VCaP (cell line): Measurements from ENCODE around the gene GRK4.
A peak's percentile ranks its signal among the peaks of the same experiment; 100 is the strongest.

Source experiments
- H3K27ac ChIP-seq: fragments of 450-650 bp; 2 replicates; pipeline ENCODE4 v1.5.1; 2017
- CTCF ChIP-seq: fragments of 450-650 bp; conservative IDR thresholded peaks from 2 replicates; pipeline ENCODE4 v1.5.1; 2017; ENCODE audit warnings: mild to moderate bottlenecking, moderate library complexity

Gene GRK4

GRCh38 chr4:2932951-2933565, 30.3 kb upstream of the GRK4 start:
- TF ChIP-seq CTCF = no peak
- peak overlapping the region; percentile 94 for H3K27ac ChIP-seq

GRCh38 chr4:2933566-2934076, 29.8 kb upstream of the GRK4 start:
- peak overlapping the region; percentile 94 for H3K27ac ChIP-seq
- TF ChIP-seq CTCF = no peak

GRCh38 chr4:2934077-2934812, 29.1 kb upstream of the GRK4 start:
- H3K27ac ChIP-seq = peak overlapping the region; percentile 94
- no peak for TF ChIP-seq CTCF

- TF ChIP-seq CTCF = no peak
- H3K27ac ChIP-seq = peak overlapping the region; percentile 94
Measured at GRCh38 chr4:2934813-2935761, 28.3 kb upstream of the GRK4 start.

- peak overlapping the region; percentile 94 for H3K27ac ChIP-seq
- no peak for TF ChIP-seq CTCF
Measured at GRCh38 chr4:2935762-2936743, 27.3 kb upstream of the GRK4 start.

- H3K27ac ChIP-seq = peak overlapping the region; percentile 94
- TF ChIP-seq CTCF = no peak
Measured at GRCh38 chr4:2936773-2937145, 26.6 kb upstream of the GRK4 start.
